ENCODE measurements around the gene LSM10.

The LSM10 gene

GRCh38 chr1:36408479-36408878 is 10.8 kb upstream of the LSM10 start:
- ATAC-seq: no peak
- no peak for DNase-seq

DNA sequence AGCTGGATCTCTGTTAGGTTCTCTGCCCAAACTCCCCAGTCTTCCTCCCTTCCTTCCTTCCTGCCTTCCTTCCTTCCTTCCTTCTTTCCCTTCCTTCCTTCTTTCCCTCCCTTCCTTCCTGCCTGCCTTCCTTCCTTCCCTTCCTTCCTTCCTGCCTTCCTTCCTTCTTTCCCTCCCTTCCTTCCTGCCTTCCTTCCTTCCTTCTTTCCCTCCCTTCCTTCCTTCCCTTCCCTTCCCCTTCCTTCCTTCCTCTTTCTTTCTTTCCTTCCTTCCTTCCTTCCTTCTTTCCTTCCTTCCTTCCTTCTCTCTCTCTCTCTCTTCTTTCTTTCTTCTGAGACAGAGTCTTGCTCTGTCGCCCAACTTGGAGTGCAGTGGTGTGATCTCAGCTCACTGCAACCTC is 8.7 kb upstream of the LSM10 start:
- no peak for DNase-seq
- ATAC-seq: no peak

DNA sequence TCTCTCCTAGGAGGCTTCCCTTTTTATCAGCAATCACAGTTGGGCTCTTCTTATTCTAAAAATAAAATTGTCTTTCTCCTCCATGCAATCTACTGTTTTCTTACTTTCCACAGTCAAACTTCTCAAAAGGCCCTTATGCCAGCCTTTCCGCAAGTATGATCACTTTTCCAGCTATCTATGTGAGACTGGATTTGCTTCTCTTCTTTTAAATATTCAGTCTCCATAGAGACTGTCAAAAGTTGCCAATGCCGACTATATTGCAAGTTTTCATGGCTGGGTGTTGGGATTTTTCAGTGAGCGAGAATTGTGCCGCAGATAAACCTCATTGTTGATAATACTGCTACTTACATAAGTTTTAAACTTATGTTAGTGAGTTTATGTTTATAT is 4.8 kb upstream of the LSM10 start:
- no peak for DNase-seq
- no peak for ATAC-seq

DNA sequence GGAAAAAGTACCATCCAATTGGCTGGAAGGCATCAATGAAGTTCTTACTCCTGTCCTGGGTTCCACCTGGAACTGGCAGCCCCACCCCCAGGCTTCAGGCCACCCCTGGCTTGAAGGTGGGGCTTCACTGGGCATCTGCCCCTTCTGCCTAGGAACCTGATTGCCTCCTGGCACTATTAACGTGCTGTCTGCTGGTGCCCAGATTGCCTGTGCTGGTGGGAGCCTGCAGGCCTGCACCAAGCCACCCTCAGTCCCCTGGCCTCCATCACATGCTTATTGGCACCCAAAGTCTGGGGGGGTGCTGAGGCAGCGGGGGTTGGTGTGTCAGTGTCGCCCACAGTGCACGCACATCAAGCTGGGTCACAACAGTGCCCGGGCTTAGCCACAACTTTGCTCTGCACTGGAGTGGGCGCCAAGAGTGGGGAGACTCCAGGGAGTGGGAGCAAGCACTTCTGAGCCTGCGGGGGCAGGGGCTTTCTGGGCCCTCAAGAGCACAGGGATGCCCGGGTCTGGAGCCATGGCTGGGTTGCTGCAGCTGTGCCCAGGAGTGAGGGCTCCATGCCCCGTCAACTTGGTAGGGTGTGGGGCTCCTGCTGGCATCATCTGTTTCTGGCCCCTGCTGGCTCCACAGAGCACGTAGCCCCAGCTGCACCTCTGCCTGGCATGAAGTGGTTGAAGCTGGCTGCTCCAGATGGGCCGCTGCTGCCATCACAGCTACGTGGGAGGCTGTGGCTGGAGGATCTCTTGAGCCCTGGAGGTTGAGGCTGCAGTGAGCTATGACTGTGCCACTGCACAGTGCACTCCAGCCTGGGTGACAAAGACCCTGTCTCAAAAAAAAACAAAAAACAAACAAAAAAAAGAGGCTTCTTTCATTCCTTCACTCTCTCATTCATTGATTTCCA is 4.1 kb upstream of the LSM10 start:
- no peak for DNase-seq
- no peak for ATAC-seq

DNA sequence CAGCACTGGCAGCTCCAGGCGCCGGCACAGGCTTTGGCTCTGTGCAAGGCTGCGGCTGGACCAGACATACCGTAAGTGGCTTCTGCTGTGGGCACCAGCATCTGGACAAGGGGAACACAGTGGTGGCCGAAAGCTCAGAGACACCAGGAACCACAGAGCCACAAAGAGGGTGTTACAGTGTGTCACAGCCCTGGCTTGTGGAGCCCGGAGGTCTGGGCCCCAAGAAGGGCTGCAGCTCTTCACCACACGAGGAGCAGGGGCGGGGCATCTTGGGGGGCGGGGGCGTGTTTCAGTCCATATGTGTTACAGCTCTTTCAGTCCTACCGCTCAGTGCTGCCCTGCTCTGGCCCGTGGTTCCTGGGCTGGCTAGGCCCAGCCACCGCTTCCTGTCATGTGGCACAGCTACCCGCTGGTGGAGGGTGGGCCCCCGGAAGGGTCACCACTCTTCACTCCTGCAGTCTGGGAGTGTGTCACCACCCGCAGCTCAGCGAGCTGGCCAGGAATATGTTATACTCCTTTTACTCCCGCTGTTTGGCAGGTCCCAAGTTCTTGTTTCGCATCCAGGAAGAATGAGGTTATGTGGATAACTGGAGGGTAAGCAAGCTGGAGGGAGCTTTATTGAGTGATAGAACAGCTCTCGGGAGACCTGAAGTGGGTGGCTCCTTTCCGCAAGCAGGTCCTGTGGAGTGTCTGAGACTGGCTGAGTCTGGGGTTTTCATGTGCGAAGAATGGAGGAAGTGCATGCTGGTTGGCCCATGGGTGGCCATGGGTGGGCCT is 3.3 kb upstream of the LSM10 start:
- ATAC-seq (peak; percentile 67), DNase-seq (peak; percentile 73)

GRCh38 chr1:36400514-36400824 is 2.8 kb upstream of the LSM10 start:
- ATAC-seq: no peak

DNA sequence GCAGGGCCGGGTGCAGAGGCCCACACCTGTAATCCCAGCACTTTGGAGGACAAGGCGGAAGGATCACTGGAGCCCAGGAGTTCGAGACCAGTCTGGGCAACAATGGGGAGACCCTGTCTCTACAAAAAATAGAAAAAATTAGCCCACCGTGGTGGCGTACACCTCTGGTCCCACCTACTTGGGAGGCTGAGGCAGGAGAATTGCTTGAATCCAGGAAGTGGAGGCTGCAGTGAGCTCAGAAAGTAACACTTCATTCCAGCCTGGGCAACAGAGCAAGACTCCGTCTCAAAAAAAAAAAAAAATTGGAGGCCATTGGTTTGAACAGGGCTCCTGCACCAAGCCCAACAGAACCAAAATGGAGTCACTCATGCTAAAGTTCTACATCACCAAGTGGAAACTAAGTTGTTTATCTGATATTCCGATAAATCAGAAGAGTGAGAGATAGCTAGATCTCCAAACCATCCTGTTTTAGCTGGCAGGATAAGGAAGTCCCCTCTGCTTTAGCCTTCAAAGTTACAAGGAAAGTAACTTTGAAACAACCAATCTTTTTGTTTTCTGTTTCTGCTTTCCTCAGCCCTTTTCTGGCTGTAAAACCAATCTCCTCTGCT is 766 bp upstream of the LSM10 start:
- no peak for DNase-seq
- ATAC-seq: no peak

More at GRCh38 chr1:36400514-36400824, 2.8 kb upstream of the LSM10 start:
- no peak for DNase-seq

GRCh38 chr1:36397083-36397377 is 678 bp downstream of the LSM10 start:
- no peak for DNase-seq

DNA sequence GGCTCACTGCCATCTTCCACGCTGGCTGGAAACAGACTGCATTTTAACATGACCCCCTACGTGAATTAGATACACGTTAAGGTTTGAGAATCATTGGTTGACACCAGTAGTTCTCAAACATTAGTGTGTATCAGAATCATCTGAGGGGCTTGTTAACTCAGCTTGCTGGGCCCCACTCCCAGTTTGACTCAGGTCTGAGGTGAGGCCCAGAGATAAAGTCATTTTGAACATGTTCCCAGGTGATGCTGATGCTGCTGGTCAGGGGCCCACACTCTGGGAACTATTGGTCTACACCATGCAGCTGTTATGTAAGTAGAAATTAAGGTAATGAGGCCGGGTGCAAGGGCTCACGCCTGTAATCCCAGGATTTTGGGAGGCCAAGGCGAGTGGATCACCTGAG is 1.3 kb downstream of the LSM10 start:
- no peak for ATAC-seq
- DNase-seq: no peak

More at GRCh38 chr1:36397083-36397377, 678 bp downstream of the LSM10 start:
- peak; percentile 36 for ATAC-seq

- DNase-seq: no peak
- no peak for ATAC-seq
These were observed 4.0 kb downstream of the LSM10 start for GRCh38 chr1:36393686-36394085.

DNA sequence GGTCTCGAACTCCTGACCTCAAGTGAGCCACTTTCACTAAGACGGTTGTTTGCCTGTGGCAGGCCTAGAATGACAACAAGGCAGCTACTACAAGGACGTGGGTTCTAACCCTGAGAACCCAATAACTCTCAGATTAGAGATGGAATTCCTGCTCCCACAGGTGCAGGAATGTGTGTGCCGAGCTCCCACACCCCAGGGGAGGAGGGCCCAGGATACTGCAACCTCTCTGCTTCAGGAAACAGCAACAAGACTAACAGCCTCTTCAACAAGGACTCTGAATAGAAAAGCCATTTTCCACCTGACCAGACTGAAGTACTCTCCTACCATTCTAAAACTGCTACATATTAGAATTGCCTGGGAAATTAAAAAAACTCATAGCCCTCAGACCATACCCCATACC is 4.9 kb downstream of the LSM10 start:
- ATAC-seq: no peak

GRCh38 chr1:36391271-36391670 is 6.4 kb downstream of the LSM10 start:
- ATAC-seq (no peak), DNase-seq (no peak)

More for the DNA sequence above, 4.9 kb downstream of the LSM10 start:
- DNase-seq: no peak

DNA sequence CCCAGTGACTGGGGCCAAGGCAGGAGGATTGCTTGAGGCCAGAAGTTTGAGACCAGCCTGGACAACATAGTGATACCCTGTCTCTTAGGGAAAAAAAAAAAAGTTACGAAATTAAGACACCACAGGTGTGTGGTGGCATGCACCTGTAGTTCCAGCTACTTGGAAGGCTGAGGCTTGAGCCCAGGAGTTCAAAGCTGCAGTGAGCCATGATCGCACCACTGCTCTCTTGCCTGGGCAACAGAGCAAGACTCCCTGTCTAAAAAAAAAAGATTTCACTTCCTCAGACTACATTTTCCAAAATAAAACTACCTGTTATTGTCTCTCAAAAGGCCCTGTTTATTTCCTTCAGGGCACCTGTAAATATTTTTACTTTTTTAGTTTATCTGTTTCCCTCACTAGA is 7.3 kb downstream of the LSM10 start:
- ATAC-seq: no peak
- no peak for DNase-seq

- ATAC-seq (no peak), DNase-seq (no peak)
These were observed 7.7 kb downstream of the LSM10 start for GRCh38 chr1:36389999-36390398.

DNA sequence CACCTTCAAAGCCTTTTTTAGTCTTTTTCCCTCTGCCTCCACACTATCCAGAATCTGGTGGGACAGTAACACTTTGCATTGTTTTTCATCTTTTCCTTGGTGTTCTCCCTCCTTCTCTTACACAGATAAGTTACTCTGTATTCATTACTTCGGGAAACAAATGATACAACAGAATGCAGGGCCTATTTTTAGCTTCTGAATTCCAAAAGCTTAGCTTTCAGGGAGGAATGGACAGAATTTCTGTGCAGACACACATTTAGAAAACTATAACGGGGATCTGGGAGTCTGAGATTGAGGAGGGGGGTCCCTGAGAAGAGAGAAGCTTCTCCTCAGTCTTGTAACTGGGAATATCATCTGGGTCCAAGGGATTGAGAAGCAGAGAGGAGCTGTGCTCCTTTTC is 8.4 kb downstream of the LSM10 start:
- DNase-seq (no peak), ATAC-seq (no peak)

DNA sequence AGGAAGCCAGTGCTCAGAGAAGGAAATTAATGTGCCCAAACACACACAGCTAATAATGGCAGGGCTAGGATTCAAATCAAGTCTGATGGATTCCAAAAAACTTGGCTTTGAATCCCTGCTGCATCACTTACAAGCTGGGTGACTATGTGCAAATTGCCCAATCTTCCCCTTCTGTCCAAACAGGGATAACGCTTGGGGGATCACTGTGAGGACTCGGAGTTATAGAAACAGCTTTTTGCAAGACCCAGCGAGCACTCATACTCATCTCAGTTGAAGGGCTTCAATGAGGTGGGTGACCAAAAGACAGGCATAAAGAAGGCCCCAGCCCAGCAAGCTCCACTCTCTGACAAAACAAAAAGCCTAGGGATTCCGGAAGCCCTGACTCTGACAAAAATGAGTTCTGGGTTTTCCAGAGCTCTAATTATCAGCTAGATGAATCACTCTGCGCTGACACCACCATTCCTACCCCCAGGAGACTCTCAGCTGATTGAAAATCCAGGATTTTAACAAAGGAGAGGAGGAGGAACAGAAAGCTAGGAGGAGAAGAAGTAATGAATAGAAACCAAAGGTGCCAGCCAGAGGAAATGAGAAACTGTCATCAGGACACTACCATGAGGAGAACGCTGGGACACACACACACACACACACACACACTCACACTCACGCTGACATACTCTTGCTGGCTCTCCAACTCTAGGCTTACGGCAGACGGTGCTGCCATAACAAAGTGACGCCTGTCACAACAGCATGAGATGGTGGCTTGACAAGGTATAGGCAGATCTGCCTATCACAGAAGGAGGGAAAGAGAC is 10.4 kb downstream of the LSM10 start:
- ATAC-seq (no peak), DNase-seq (no peak)

DNA sequence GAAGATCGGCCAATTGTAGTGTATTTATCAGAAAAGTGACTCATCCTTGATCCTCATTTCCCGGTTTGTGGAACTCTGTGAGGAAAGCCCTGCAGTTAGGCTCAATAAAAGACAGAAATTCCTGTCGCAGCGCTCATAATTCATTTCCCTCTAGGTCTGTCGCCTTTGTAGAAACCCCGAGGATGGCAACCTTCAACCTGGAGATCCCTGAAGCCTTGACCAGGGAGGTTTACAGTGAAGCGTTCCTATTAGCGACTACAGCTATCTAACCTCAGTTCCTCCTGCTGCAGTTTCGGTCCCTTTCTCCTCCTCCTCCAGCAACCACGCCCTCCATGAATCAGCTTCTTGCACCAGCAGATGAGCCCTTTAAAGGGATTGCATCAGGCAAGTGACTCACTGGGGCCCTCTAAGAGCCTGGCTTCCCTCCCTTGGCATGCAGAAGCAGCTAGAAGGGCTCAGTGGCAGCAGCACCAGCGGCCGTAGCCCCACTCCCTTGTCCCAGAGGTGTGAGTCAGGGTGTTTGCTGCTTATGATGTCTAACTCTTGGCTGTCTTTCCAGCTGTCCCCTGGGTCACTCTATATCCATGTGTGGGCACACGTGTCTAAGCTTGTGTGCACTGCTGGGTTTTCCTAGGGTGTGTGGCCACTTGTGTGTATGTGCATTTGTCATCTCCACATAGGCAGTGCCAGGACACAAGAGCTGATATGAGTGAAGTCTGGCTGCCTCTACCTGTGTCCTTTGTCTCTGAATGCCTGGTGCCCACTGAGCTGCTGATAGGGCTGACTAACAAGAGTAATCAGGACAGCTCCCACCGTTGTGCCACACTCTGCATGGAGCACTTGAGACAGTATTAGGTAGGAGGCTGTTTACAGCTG is 11.2 kb downstream of the LSM10 start:
- ATAC-seq: peak; percentile 78
- peak; percentile 89 for DNase-seq

DNA sequence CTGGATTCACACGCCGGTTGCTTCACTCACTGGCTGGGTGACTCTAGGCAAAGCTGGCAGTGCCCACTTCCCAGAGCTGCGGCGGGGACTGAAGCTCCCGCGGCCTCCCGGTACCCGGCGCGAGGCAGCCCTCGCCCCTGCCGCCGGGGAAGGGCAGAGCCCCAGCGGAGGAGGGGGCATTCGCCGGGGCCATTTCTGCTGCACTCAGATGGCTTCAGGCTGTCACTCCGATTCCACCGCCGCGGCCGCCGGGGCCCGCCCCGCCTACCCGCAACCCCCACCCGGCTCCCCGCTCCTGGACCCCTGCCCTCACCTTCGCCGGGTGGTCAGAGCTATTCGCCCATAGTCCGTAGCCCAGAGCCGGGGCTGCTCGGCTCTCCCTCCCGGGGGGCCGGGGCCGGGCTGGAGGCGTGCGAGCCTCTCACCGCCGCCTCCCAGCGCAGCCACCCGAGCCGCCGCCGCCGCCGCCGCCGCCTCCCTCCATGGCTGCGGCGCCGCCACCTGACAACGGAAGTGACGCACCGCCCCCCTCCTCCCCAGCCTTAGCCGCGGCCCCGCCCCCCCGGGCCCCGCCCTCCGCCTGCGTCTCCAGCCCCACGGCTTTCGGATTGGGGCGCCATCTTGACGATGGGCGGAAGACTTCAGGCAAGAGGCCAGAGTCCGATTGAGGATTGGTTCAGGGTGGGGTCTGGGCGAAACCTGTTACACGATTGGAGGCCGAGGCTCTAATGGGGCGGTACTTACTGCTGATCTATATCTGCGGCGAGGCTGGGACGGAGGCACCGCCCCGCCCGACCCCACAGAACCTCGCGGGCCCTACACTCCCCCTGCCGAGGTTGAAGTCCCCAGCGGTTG is 12.1 kb downstream of the LSM10 start, which contains the start of gene STK40:
STK40 (minus strand) TSS at position 515 of the 855 bp plus-strand sequence. CDS start 24,592 bp downstream, outside the sequence.
- DNase-seq: peak; percentile 99
- ATAC-seq: peak; percentile 93

- no peak for ATAC-seq
- DNase-seq: peak; percentile 46
These were observed 12.9 kb downstream of the LSM10 start for GRCh38 chr1:36384542-36385409.
